A549 (cell line): ENCODE measurements around the gene MYH9. TPM values are rescaled to one million over a fixed set of nuclear protein-coding genes. Genes with fewer than 3 reads are reported as not detected.

Source experiments
- ATAC-seq, 2 experiments: fragments of 200-7000 bp in 1 of 2; fragments of >200 bp in 1 of 2; cut with Nextera tagmentation in 1 of 2; cut with Tn5 transposase in 1 of 2; 3 replicates each; pipeline versions ENCODE4 v1.8.0 to v1.9.1; 2018 to 2020; ENCODE audit warnings: mild to moderate bottlenecking in 1 of 2, moderate library complexity in 1 of 2
- CTCF ChIA-PET: fragments of 300-600 bp; sonication (Branson Sonifier 250); formaldehyde crosslinking; extraction: SDS; loops from one replicate; lab custom pipeline; 2021; ENCODE audit warnings: antibody characterized with exemption, inconsistent platforms; lab: Yijun Ruan, JAX
- POLR2A ChIA-PET: fragments of 350-600 bp; formaldehyde crosslinking; extraction: SDS; loops from one replicate; lab custom pipeline; 2021; ENCODE audit warnings: antibody characterized with exemption, inconsistent platforms; lab: Yijun Ruan, JAX
- DNase-seq, 2 experiments: peaks; one replicate each; pipeline versions ENCODE4 v3.0.0 to v3.0.0-alpha.2; 2011 to 2016; ENCODE audit warnings: low read depth in 1 of 2, low spot score in 1 of 2
- FAIRE-seq: peaks from 2 replicates; lab custom pipeline; 2011; peaks lifted over from hg19 to GRCh38; lab: Jason Lieb, UNC
- H3K27ac ChIP-seq, 2 experiments: fragments of >200 bp; sonication (Bioruptor Twin); formaldehyde crosslinking; 3 replicates each; pipeline ENCODE4 v1.5.1; 2016 to 2017
- H3K4me1 ChIP-seq: fragments of >200 bp; sonication (Bioruptor Twin); formaldehyde crosslinking; 3 replicates; pipeline ENCODE4 v1.6.1; 2016
- H3K4me2 ChIP-seq: fragments of >200 bp; sonication (Bioruptor Twin); formaldehyde crosslinking; 3 replicates; pipeline ENCODE4 v1.6.1; 2016
- H3K4me3 ChIP-seq: fragments of >200 bp; sonication (Bioruptor Twin); formaldehyde crosslinking; 3 replicates; pipeline ENCODE4 v1.5.1; 2016
- H3K9me3 ChIP-seq: fragments of >200 bp; sonication (Bioruptor Twin); formaldehyde crosslinking; 3 replicates; pipeline ENCODE4 v1.6.1; 2016
- BHLHE40 ChIP-seq: IDR thresholded peaks from 2 replicates; pipeline ENCODE4 v1.6.1; 2012; ENCODE audit warnings: low read depth, low read length, inconsistent platforms
- CBX2 ChIP-seq: fragments of 200-600 bp; sonication (generic); IDR thresholded peaks from 2 replicates; pipeline ENCODE4 v1.6.1; 2016; ENCODE audit warnings: low read depth, mild to moderate bottlenecking, borderline replicate concordance
- CHD4 ChIP-seq: fragments of 200-600 bp; sonication (generic); IDR thresholded peaks from 2 replicates; pipeline ENCODE4 v1.6.1; 2016; ENCODE audit warnings: antibody characterized with exemption, mild to moderate bottlenecking, borderline replicate concordance
- EP300 ChIP-seq, 2 experiments: fragments of >200 bp; sonication (Bioruptor Twin); formaldehyde crosslinking; IDR thresholded peaks; 2 replicates in 1 of 2; 3 replicates in 1 of 2; pipeline ENCODE4 v1.6.1; 2016 to 2017
- FOSL2 ChIP-seq, 2 experiments: fragments of 450-650 bp in 1 of 2; fragments of >200 bp in 1 of 2; sonication (Bioruptor Twin) in 1 of 2; formaldehyde crosslinking; IDR thresholded peaks; 2 replicates each; pipeline versions ENCODE4 v1.5.0 to v1.6.1; 2016 to 2020; ENCODE audit warnings: mild to moderate bottlenecking in 1 of 2, moderate library complexity in 1 of 2
- FOXS1 ChIP-seq: fragments of 250-450 bp; sonication (Bioruptor Pico); IDR thresholded peaks from 2 replicates; pipeline ENCODE4 v1.5.0; 2020; ENCODE audit warnings: mild to moderate bottlenecking, moderate library complexity
- GATA3 ChIP-seq: IDR thresholded peaks from 2 replicates; pipeline ENCODE4 v1.6.1; 2012; ENCODE audit warnings: borderline replicate concordance
- JUN ChIP-seq, 2 experiments: fragments of >200 bp; sonication (Bioruptor Twin); formaldehyde crosslinking; IDR thresholded peaks; 2 replicates in 1 of 2; 3 replicates in 1 of 2; pipeline ENCODE4 v1.6.1; 2016 to 2017
- MYC ChIP-seq: IDR thresholded peaks from 2 replicates; pipeline ENCODE4 v1.6.1; 2012; ENCODE audit warnings: mild to moderate bottlenecking, inconsistent platforms, low read length, improper control_type of control experiment, borderline replicate concordance
- NFE2L2 ChIP-seq: fragments of 150-350 bp; conservative IDR thresholded peaks from 2 replicates; pipeline ENCODE4 v1.6.1; 2014; ENCODE audit warnings: low read length
- RAD21 ChIP-seq, 2 experiments: fragments of >200 bp in 1 of 2; sonication (Bioruptor Twin) in 1 of 2; formaldehyde crosslinking in 1 of 2; IDR thresholded peaks in 1 of 2; conservative IDR thresholded peaks in 1 of 2; 2 replicates in 1 of 2; 3 replicates in 1 of 2; pipeline ENCODE4 v1.6.1; 2012 to 2018; ENCODE audit warnings: inconsistent platforms in 1 of 2
- RFX5 ChIP-seq: fragments of 450-650 bp; IDR thresholded peaks from 2 replicates; pipeline ENCODE4 v1.7.1; 2014; ENCODE audit warnings: antibody characterized with exemption, mild to moderate bottlenecking, moderate library complexity
- SMC3 ChIP-seq: fragments of >200 bp; sonication (Bioruptor Twin); formaldehyde crosslinking; IDR thresholded peaks from 3 replicates; pipeline ENCODE4 v1.6.1; 2018; ENCODE audit warnings: inconsistent platforms
- SREBF2 ChIP-seq: fragments of 450-650 bp; IDR thresholded peaks from 2 replicates; pipeline ENCODE4 v1.6.1; 2014; ENCODE audit warnings: mild to moderate bottlenecking, moderate library complexity
- TFCP2L1 ChIP-seq: fragments of 250-450 bp; sonication (Bioruptor Pico); IDR thresholded peaks from 2 replicates; pipeline ENCODE4 v1.5.0; 2021; ENCODE audit warnings: mild to moderate bottlenecking
- ZC3H11A ChIP-seq: fragments of 450-650 bp; IDR thresholded peaks from 2 replicates; pipeline ENCODE4 v1.6.1; 2014; ENCODE audit warnings: antibody characterized with exemption, mild to moderate bottlenecking
- ZNF302 ChIP-seq: fragments of 250-450 bp; sonication (Bioruptor Pico); IDR thresholded peaks from 2 replicates; pipeline ENCODE4 v1.9.0; 2021; ENCODE audit warnings: inconsistent platforms, mild to moderate bottlenecking, moderate library complexity
- WGBS: methylation state at CpG from one replicate; pipeline ENCODE4 v1.1.6; 2017; ENCODE audit errors: missing lambda C conversion rate; 5-methylcytosine and 5-hydroxymethylcytosine counted together
- polyA plus RNA-seq, 4 experiments: library from polyadenylated mRNA; depleted of rRNA in 3 of 4; stranded (reverse); fragments of >200 nt; fragmentation: RNase III in 1 of 4; extraction: RNeasy Plus Mini Kit Qiagen cat#74134 plus additional on column Dnase treatment in 1 of 4; gene quantifications; 2 replicates in 3 of 4; 3 replicates in 1 of 4; pipeline ENCODE4 v1.2.3, GENCODE V29; 2011 to 2017
- TF ChIP-seq, protein P1 (sequence below): fragments of 250-450 bp; sonication (Bioruptor Pico); IDR thresholded peaks from 2 replicates; pipeline ENCODE4 v1.5.0; 2020; ENCODE audit warnings: low read depth, mild to moderate bottlenecking, moderate library complexity
- TF ChIP-seq, protein P2 (sequence below): IDR thresholded peaks from 2 replicates; pipeline ENCODE4 v1.6.1; 2012
- TF ChIP-seq, protein P3 (sequence below): IDR thresholded peaks from 2 replicates; pipeline ENCODE4 v1.6.1; 2012
- TF ChIP-seq, protein P4 (sequence below): fragments of 150-350 bp; IDR thresholded peaks from 2 replicates; pipeline ENCODE4 v1.6.1; 2014; ENCODE audit warnings: low read depth, mild to moderate bottlenecking, low read length

The MYH9 gene
- polyA plus RNA-seq, 2 of the 4 experiments (the other 2 are of a cell fraction) = 92.1 to 158 TPM

DNA sequence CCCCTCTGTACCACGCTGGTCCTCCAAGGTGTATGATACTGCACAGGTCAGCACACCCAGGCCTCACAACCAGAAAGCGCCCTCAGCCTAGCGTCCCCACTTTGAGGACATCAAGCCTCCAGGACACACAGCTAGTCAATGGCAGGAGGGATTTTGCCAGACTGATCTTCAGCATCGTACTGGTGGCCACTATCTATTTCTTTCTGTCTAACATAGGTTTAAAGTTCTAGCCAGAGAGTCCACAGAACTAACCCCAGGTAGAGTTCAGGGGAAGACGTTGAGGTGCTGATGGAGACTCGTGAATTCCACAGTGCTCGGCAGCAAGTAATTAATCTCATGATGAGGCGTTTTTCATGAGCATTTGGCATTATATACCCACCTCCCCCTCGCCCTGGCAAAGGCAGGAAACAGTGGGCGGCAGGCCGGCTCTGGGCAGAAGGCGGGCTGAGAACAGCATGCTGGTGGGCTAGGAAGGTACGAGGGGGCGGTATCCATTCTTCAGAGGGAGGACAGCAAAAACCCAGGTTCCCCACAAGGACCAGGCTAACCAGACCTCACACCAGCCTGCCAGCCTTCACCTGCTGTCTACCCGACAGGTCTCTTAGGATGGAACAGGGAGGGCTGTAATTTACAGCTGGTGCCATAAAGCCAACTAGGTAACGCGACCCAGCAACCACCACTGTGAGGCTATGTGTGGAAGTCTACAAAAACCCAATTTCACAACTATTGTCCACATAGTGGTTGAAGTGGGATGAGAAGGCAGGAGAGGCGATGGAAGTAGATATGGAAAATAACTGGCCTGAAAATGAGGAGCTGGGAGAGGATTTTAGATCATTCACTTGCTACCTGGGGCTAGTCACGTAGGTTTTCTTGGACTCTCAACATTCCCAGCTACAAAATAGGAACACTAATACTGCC is 18.5 kb downstream of the MYH9 start:
- Histone ChIP-seq H3K27ac (peak overlapping the region; percentile 83 to 99), H3K4me3 (no peak overlapping the region; the same call in 2 of the 3 replicates), H3K4me2 (peak overlapping the region; percentile 83), H3K4me1 (peaks cover 100% of the 10 kb centered on the region), H3K9me3 (no peaks in the 10 kb centered on the region)
- DNase-seq = no peak
- WGBS = 44% methylated on average over 19 of the region's 19 CpGs
- POLR2A ChIA-PET = interaction anchor here (1.5 kb wide), 1 partner anchor 19 kb away, joined by 7 read pairs; the partner anchor contains the start of gene MYH9
- peak in 1 of 2 experiments; percentile 41; a peak in 3 of 6 replicates for ATAC-seq
- TF ChIP-seq, protein P1, sequence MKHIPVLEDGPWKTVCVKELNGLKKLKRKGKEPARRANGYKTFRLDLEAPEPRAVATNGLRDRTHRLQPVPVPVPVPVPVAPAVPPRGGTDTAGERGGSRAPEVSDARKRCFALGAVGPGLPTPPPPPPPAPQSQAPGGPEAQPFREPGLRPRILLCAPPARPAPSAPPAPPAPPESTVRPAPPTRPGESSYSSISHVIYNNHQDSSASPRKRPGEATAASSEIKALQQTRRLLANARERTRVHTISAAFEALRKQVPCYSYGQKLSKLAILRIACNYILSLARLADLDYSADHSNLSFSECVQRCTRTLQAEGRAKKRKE = no peak
- 0 out of 5 replicates have a peak, but pooled peaks of 1 of the 2 experiments have one; percentile 15 for TF ChIP-seq JUN (IDR thresholded peaks at IDR 0.05)
- 0 out of 3 replicates have a peak, but pooled peaks have one; percentile 2 for TF ChIP-seq SMC3
- TF ChIP-seq, all 56 proteins: peak for 2
- CTCF ChIA-PET = interaction anchor here (1.5 to 1.6 kb wide), 2 partner anchors 15 to 71 kb away, joined by 4 to 5 read pairs; no protein-coding TSS in a partner anchor
- FAIRE-seq = no peak

DNA sequence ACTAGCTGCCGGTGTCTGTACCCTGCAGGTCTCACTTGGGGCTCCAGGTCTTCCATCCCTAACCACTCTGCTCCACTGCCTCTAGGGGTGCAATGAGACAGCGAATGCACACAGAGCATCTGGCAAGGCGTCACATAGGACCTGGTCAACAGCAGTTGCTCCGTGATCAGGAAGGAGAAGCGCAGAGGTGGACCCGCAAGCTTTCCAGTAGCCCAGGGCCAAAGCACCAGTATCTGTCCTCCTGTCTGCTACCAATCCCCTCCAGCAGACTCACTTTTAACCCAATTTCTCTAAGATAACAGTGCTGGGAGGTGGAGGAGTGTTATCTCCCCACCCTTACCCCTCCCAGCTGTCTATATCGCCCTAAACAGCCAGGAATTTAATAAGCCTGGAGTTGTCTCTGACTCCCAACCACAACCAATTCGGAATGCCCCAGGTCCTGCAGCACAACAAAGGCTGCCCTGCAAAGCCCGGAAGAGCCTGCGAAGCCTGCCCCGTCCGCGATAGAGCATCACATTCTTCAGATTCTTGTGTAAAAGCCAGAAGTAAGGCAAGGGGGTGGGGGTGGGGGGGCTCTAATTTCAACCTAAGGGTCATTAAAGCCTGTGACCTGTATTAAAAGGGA is 19.3 kb downstream of the MYH9 start:
- WGBS = 9% methylated on average over 7 of the region's 13 CpGs
- POLR2A ChIA-PET = no interaction called here
- FAIRE-seq = no peak
- peak overlapping the region; percentile 83 for H3K4me2 ChIP-seq
- DNase-seq = peak in 1 of 2 experiments; percentile 57
- TF ChIP-seq TFCP2L1 (CRISPR knock-in tag) (no peak), GATA3 (peak; percentile 31; the same call in 1 of the 2 replicates), CBX2 (no peak), BHLHE40 (no peak), RFX5 (no peak), SMC3 (0 out of 3 replicates have a peak, but pooled peaks have one; percentile 6), ZC3H11A (no peak), ZNF302 (CRISPR knock-in tag) (no peak), JUN (IDR thresholded peaks at IDR 0.05) (no peak), RAD21 (conservative IDR thresholded peaks at IDR 0.05 in 1 of 2, IDR thresholded peaks at IDR 0.05 in 1 of 2) (0 out of 5 replicates have a peak, but pooled peaks of 1 of the 2 experiments have one; percentile 16)
- TF ChIP-seq, protein P2, sequence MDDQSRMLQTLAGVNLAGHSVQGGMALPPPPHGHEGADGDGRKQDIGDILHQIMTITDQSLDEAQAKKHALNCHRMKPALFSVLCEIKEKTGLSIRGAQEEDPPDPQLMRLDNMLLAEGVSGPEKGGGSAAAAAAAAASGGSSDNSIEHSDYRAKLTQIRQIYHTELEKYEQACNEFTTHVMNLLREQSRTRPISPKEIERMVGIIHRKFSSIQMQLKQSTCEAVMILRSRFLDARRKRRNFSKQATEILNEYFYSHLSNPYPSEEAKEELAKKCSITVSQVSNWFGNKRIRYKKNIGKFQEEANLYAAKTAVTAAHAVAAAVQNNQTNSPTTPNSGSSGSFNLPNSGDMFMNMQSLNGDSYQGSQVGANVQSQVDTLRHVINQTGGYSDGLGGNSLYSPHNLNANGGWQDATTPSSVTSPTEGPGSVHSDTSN = no peak
- TF ChIP-seq, protein P3, sequence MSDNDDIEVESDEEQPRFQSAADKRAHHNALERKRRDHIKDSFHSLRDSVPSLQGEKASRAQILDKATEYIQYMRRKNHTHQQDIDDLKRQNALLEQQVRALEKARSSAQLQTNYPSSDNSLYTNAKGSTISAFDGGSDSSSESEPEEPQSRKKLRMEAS = 0 out of 2 replicates have a peak, but pooled peaks have one; percentile 24
- TF ChIP-seq, protein P4, sequence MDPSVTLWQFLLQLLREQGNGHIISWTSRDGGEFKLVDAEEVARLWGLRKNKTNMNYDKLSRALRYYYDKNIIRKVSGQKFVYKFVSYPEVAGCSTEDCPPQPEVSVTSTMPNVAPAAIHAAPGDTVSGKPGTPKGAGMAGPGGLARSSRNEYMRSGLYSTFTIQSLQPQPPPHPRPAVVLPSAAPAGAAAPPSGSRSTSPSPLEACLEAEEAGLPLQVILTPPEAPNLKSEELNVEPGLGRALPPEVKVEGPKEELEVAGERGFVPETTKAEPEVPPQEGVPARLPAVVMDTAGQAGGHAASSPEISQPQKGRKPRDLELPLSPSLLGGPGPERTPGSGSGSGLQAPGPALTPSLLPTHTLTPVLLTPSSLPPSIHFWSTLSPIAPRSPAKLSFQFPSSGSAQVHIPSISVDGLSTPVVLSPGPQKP = no peak
- TF ChIP-seq, all 56 proteins: peak for 4
- Histone ChIP-seq H3K4me3 (peak overlapping the region; percentile 15; the same call in 1 of the 3 replicates), H3K4me1 (peaks cover 100% of the 10 kb centered on the region), H3K9me3 (no peaks in the 10 kb centered on the region), H3K27ac (peak overlapping the region; percentile 83 to 99)
- ATAC-seq = peak; percentile 20 to 49; a peak in 4 of 6 replicates
- CTCF ChIA-PET = interaction anchor here (1.0 to 1.6 kb wide), 2 partner anchors 19 to 71 kb away, joined by 3 to 4 read pairs; no protein-coding TSS in a partner anchor

DNA sequence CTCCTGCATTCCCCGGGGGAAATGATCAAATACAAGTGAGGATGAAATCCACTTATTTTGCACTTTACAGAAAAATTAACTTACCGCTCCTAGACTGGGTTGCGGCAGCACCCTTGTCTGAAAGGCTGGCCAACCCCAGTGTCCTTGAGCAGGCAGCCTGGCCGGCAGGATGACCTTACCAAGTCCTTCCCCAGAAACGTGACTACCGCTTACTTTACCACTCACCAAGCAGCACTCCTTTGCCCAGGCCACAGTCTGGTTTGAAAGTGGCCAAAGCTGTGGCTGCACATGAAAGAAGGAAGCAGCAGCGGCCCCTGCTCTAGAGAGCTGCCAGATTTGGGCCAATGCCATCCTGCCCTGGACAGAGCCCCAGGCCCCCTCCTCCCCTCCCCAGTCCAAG is 20.3 kb downstream of the MYH9 start:
- DNase-seq = no peak
- Histone ChIP-seq H3K27ac (peak overlapping the region; percentile 83 to 99; a peak in 5 of 6 replicates), H3K9me3 (no peaks in the 10 kb centered on the region), H3K4me3 (no peak overlapping the region; the same call in 2 of the 3 replicates), H3K4me2 (peak overlapping the region; percentile 83), H3K4me1 (peaks cover 100% of the 10 kb centered on the region)
- ATAC-seq = no peak
- FAIRE-seq = no peak
- CTCF ChIA-PET = interaction anchor here (1.0 to 1.3 kb wide), 5 partner anchors 18 to 103 kb away, joined by 3 to 4 read pairs (median 3); no protein-coding TSS in a partner anchor
- POLR2A ChIA-PET = no interaction called here
- no peak for TF ChIP-seq SREBF2
- TF ChIP-seq, protein P1 = no peak
- no peak for TF ChIP-seq NFE2L2
- TF ChIP-seq CHD4 = no peak
- no peak for TF ChIP-seq EP300 (IDR thresholded peaks at IDR 0.05)
- TF ChIP-seq FOXS1 (CRISPR knock-in tag) = no peak
- TF ChIP-seq FOSL2 (IDR thresholded peaks at IDR 0.05) = no peak
- TF ChIP-seq FOSL2 (CRISPR knock-in tag; IDR thresholded peaks at IDR 0.05) = no peak
- TF ChIP-seq MYC = no peak
- 52% methylated on average over 7 of the region's 7 CpGs for whole genome bisulfite sequencing
